GM23338 (cell line): Measurements from ENCODE around the gene TRMT2A. TPM values are rescaled to one million over a fixed set of nuclear protein-coding genes. Genes with fewer than 3 reads are reported as not detected.

ENCODE experiments used
- ATAC-seq: fragments of 200-7000 bp; cut with Tn5 transposase; 3 replicates; pipeline ENCODE4 v1.9.1; 2020
- DNase-seq: peaks from one replicate; pipeline ENCODE4 v3.0.0-alpha.2; 2015; ENCODE audit warnings: low spot score
- H2AFZ ChIP-seq: fragments of 200-600 bp; sonication (generic); 2 replicates; pipeline ENCODE4 v1.8.0; 2016; ENCODE audit warnings: antibody characterized with exemption, mild to moderate bottlenecking, moderate library complexity
- H3F3A ChIP-seq: fragments of 200-600 bp; sonication (generic); replicated peaks from 2 replicates; pipeline ENCODE4 v1.8.0; 2017; ENCODE audit warnings: antibody characterized with exemption, mixed run types, low read depth
- H3K27ac ChIP-seq: fragments of 200-600 bp; sonication (generic); 2 replicates; pipeline ENCODE4 v1.6.1; 2016; ENCODE audit warnings: low read depth
- H3K27me3 ChIP-seq: fragments of 200-600 bp; sonication (generic); 2 replicates; pipeline ENCODE4 v1.8.0; 2016; ENCODE audit warnings: mild to moderate bottlenecking, mixed run types, moderate library complexity; ENCODE audit not compliant: insufficient read depth
- H3K36me3 ChIP-seq: fragments of 200-600 bp; sonication (generic); 2 replicates; pipeline ENCODE4 v1.8.0; 2016; ENCODE audit warnings: mild to moderate bottlenecking; ENCODE audit not compliant: insufficient read depth
- H3K4me1 ChIP-seq: fragments of 200-600 bp; sonication (generic); 2 replicates; pipeline ENCODE4 v1.8.0; 2016; ENCODE audit warnings: mild to moderate bottlenecking, moderate library complexity; ENCODE audit not compliant: insufficient read depth
- H3K4me2 ChIP-seq: fragments of 200-600 bp; sonication (generic); 2 replicates; pipeline ENCODE4 v1.7.1; 2017; ENCODE audit warnings: mixed run types
- H3K4me3 ChIP-seq: fragments of 200-600 bp; sonication (generic); 2 replicates; pipeline ENCODE4 v1.6.1; 2016; ENCODE audit warnings: mixed run types
- H3K79me2 ChIP-seq: fragments of 200-600 bp; sonication (generic); replicated peaks from 2 replicates; pipeline ENCODE4 v1.8.0; 2017; ENCODE audit warnings: mild to moderate bottlenecking; ENCODE audit not compliant: insufficient read depth
- H3K9me2 ChIP-seq: fragments of 200-600 bp; sonication (generic); 2 replicates; pipeline ENCODE4 v1.8.0; 2017; ENCODE audit not compliant: insufficient read depth
- H4K20me1 ChIP-seq: fragments of 200-600 bp; sonication (generic); replicated peaks from 2 replicates; pipeline ENCODE4 v1.8.0; 2017; ENCODE audit warnings: mild to moderate bottlenecking; ENCODE audit not compliant: insufficient read depth
- H3K27ac Mint-ChIP-seq: 2 replicates; pipeline ENCODE4 v1.8.0; 2020; ENCODE audit warnings: inconsistent platforms, mild to moderate bottlenecking, moderate library complexity, mixed read lengths
- H3K27me3 Mint-ChIP-seq: 3 replicates; pipeline ENCODE4 v1.8.0; 2022; ENCODE audit warnings: low read depth, mild to moderate bottlenecking, moderate library complexity, mixed read lengths, inconsistent platforms; ENCODE audit not compliant: insufficient read depth, poor library complexity
- H3K36me3 Mint-ChIP-seq: 3 replicates; pipeline ENCODE4 v1.8.0; 2021; ENCODE audit warnings: low read depth, mild to moderate bottlenecking, inconsistent platforms, moderate library complexity, mixed read lengths
- H3K4me1 Mint-ChIP-seq: 3 replicates; pipeline ENCODE4 v1.8.0; 2020; ENCODE audit warnings: mild to moderate bottlenecking, inconsistent platforms, mixed read lengths
- H3K4me3 Mint-ChIP-seq: 3 replicates; pipeline ENCODE4 v1.8.0; 2021; ENCODE audit warnings: moderate library complexity, mild to moderate bottlenecking, inconsistent platforms, mixed read lengths
- H3K9me3 Mint-ChIP-seq: 3 replicates; pipeline ENCODE4 v1.8.0; 2020; ENCODE audit warnings: moderate library complexity, mild to moderate bottlenecking, inconsistent platforms, mixed read lengths
- EZH2phosphoT487 ChIP-seq: fragments of 200-600 bp; sonication (generic); IDR thresholded peaks from one replicate; pipeline ENCODE4 v1.8.1; 2018; ENCODE audit warnings: antibody characterized with exemption; ENCODE audit not compliant: unreplicated experiment
- JUNB ChIP-seq: IDR thresholded peaks from one replicate; pipeline ENCODE4 v1.6.1; 2016; ENCODE audit warnings: antibody characterized with exemption; ENCODE audit not compliant: unreplicated experiment
- POLR2AphosphoS5 ChIP-seq: IDR thresholded peaks from 2 replicates; pipeline ENCODE4 v1.6.1; 2016; ENCODE audit warnings: antibody characterized with exemption, low read depth
- ZNF331 ChIP-seq: fragments of 250-450 bp; sonication (Bioruptor Pico); IDR thresholded peaks from 2 replicates; pipeline ENCODE4 v1.5.0; 2020; ENCODE audit warnings: low read depth, mild to moderate bottlenecking, moderate library complexity
- polyA plus RNA-seq: library from polyadenylated mRNA; unstranded; fragments of >200 nt; fragmentation: Nextera tagmentation; extraction: Ambion mirVana; gene quantifications from 2 replicates; pipeline ENCODE4 v1.2.1, GENCODE V29; 2016
- total RNA-seq: library from RNA; depleted of rRNA; stranded (reverse); fragments of >200 nt; shearing (Covaris generic); gene quantifications from 2 replicates; pipeline ENCODE4 v1.2.3, GENCODE V29; 2014
- TF ChIP-seq, protein P1 (sequence below): IDR thresholded peaks from one replicate; pipeline ENCODE4 v1.6.1; 2018; ENCODE audit warnings: antibody characterized with exemption; ENCODE audit not compliant: unreplicated experiment
- TF ChIP-seq, protein P2 (sequence below): IDR thresholded peaks from 2 replicates; pipeline ENCODE4 v1.6.1; 2016; ENCODE audit warnings: antibody characterized with exemption

TRMT2A gene
- total and polyA plus RNA-seq, 2 experiments from 2014 or later: 41.3 to 61.3 TPM

DNA sequence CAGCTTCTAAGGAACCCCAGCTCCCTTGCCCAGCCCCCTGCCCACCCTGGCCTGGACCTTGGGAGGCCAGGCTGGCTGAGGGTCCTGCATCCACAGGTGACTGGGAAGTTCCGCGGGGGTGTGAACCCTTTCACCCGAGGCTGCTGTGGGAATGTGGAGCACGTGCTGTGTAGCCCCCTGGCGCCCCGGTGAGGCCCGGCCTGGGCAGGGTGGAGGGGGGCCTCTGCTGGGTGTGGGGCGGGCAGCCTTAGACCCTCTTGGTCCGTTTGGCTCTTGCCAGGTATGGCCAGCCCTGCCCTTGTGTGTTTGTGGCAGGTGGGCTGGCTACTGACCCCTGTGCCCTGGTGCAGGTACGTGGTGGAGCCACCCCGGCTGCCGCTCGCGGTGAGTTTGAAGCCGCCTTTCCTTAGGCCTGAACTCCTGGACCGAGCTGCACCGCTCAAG is 23.5 kb upstream of the TRMT2A start:
- Histone ChIP-seq H3K4me2 (no peak overlapping the region), H3K4me1 (no peaks in the 10 kb centered on the region), H3K4me3 (no peak overlapping the region), H3K9me2 (no peaks in the 10 kb centered on the region), H4K20me1 (no peaks in the 10 kb centered on the region; the same call in 1 of the 2 replicates), H3F3A (no peaks in the 10 kb centered on the region), H3K27ac (no peak overlapping the region), H2AFZ (no peak overlapping the region), H3K79me2 (peaks cover 9% of the 10 kb centered on the region; the same call in 1 of the 2 replicates), H3K36me3 (no peaks in the 10 kb centered on the region), H3K27me3 (no peaks in the 10 kb centered on the region)
- TF ChIP-seq EZH2phosphoT487: no peak
- Mint-ChIP-seq H3K4me3 (no peak overlapping the region), H3K27me3 (peaks cover 7% of the 10 kb centered on the region), H3K27ac (no peak overlapping the region), H3K4me1 (no peaks in the 10 kb centered on the region), H3K9me3 (no peaks in the 10 kb centered on the region), H3K36me3 (no peaks in the 10 kb centered on the region)
- no peak for DNase-seq
- no peak for ATAC-seq

DNA sequence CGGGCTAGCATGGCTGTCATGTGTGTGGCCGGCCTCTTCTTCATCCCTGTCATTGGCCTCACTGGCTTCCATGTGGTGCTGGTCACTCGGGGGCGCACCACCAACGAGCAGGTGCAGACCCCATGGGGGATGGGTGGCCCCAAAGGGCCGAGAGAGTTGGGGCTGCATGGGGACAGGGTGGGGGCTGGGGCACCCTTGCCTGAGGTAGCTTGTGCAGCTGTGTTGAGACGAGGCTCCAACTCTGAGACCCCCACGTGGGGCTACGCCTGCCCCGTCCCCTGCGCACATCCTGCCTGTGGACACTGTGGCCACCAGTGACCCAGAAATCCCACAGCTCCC is 23.1 kb upstream of the TRMT2A start:
- Mint-ChIP-seq H3K9me3 (no peaks in the 10 kb centered on the region), H3K36me3 (no peaks in the 10 kb centered on the region), H3K27ac (no peak overlapping the region), H3K4me3 (no peak overlapping the region), H3K27me3 (peaks cover 7% of the 10 kb centered on the region), H3K4me1 (no peaks in the 10 kb centered on the region)
- Histone ChIP-seq H3K36me3 (no peaks in the 10 kb centered on the region), H3K27ac (no peak overlapping the region), H3K4me1 (no peaks in the 10 kb centered on the region), H3K4me2 (no peak overlapping the region), H3K4me3 (no peak overlapping the region), H3F3A (no peaks in the 10 kb centered on the region), H2AFZ (no peak overlapping the region), H3K79me2 (peaks cover 14% of the 10 kb centered on the region; the same call in 1 of the 2 replicates), H4K20me1 (no peaks in the 10 kb centered on the region; the same call in 1 of the 2 replicates), H3K9me2 (no peaks in the 10 kb centered on the region), H3K27me3 (no peaks in the 10 kb centered on the region)
- ATAC-seq (no peak), DNase-seq (no peak)
- TF ChIP-seq ZNF331: no peak
- no peak for TF ChIP-seq JUNB
- TF ChIP-seq, protein P1, sequence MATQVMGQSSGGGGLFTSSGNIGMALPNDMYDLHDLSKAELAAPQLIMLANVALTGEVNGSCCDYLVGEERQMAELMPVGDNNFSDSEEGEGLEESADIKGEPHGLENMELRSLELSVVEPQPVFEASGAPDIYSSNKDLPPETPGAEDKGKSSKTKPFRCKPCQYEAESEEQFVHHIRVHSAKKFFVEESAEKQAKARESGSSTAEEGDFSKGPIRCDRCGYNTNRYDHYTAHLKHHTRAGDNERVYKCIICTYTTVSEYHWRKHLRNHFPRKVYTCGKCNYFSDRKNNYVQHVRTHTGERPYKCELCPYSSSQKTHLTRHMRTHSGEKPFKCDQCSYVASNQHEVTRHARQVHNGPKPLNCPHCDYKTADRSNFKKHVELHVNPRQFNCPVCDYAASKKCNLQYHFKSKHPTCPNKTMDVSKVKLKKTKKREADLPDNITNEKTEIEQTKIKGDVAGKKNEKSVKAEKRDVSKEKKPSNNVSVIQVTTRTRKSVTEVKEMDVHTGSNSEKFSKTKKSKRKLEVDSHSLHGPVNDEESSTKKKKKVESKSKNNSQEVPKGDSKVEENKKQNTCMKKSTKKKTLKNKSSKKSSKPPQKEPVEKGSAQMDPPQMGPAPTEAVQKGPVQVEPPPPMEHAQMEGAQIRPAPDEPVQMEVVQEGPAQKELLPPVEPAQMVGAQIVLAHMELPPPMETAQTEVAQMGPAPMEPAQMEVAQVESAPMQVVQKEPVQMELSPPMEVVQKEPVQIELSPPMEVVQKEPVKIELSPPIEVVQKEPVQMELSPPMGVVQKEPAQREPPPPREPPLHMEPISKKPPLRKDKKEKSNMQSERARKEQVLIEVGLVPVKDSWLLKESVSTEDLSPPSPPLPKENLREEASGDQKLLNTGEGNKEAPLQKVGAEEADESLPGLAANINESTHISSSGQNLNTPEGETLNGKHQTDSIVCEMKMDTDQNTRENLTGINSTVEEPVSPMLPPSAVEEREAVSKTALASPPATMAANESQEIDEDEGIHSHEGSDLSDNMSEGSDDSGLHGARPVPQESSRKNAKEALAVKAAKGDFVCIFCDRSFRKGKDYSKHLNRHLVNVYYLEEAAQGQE: no peak
- TF ChIP-seq, protein P2, sequence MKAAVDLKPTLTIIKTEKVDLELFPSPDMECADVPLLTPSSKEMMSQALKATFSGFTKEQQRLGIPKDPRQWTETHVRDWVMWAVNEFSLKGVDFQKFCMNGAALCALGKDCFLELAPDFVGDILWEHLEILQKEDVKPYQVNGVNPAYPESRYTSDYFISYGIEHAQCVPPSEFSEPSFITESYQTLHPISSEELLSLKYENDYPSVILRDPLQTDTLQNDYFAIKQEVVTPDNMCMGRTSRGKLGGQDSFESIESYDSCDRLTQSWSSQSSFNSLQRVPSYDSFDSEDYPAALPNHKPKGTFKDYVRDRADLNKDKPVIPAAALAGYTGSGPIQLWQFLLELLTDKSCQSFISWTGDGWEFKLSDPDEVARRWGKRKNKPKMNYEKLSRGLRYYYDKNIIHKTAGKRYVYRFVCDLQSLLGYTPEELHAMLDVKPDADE: no peak
- TF ChIP-seq POLR2AphosphoS5: no peak
